IMR-90 (cell line): Measurements from ENCODE around the gene NOL12. TPM values are rescaled to one million over a fixed set of nuclear protein-coding genes. Genes with fewer than 3 reads are reported as not detected.

Experiments
- ATAC-seq: fragments of 200-7000 bp; cut with Tn5 transposase; 2 replicates; pipeline ENCODE4 v1.9.1; 2020; ENCODE audit warnings: low read depth, mild to moderate bottlenecking, moderate library complexity
- BruUV-seq: library from RNA; stranded (reverse); fragments of 400-500 nt; replicated peaks from 2 replicates; lab custom pipeline; 2021; lab: Mats Ljungman, UMichigan
- CTCF ChIA-PET: fragments of 300-600 bp; formaldehyde crosslinking; extraction: SDS; loops from one replicate; lab custom pipeline; 2021; ENCODE audit warnings: antibody characterized with exemption; lab: Yijun Ruan, JAX
- POLR2A ChIA-PET: fragments of 300-600 bp; sonication (Branson Sonifier 250); formaldehyde crosslinking; loops from one replicate; lab custom pipeline; 2022; ENCODE audit warnings: antibody characterized with exemption; ENCODE audit not compliant: unreplicated experiment; lab: Charles Lee
- DNase-seq: peaks from one replicate; pipeline ENCODE4 v3.0.0; 2013
- H2AFZ ChIP-seq: replicated peaks from 2 replicates; pipeline ENCODE3; 2013; ENCODE audit warnings: low read length, mild to moderate bottlenecking; ENCODE audit not compliant: poor library complexity
- H2AK5ac ChIP-seq: 2 replicates; pipeline ENCODE4 v1.6.1; 2013; ENCODE audit warnings: low read depth, low read length, inconsistent platforms
- H2AK9ac ChIP-seq: replicated peaks from 2 replicates; pipeline ENCODE3; 2013; ENCODE audit warnings: mild to moderate bottlenecking, low read depth, low read length, moderate library complexity; ENCODE audit not compliant: poor library complexity
- H2BK120ac ChIP-seq: 2 replicates; pipeline ENCODE4 v1.6.1; 2013; ENCODE audit warnings: low read depth, low read length, inconsistent platforms
- H2BK15ac ChIP-seq: 3 replicates; pipeline ENCODE4 v1.6.1; 2013; ENCODE audit warnings: low read depth, low read length, inconsistent platforms
- H2BK20ac ChIP-seq: 2 replicates; pipeline ENCODE4 v1.6.1; 2013; ENCODE audit warnings: low read depth, mild to moderate bottlenecking, inconsistent platforms, low read length, moderate library complexity
- H2BK5ac ChIP-seq: 2 replicates; pipeline ENCODE4 v1.6.1; 2013; ENCODE audit warnings: mild to moderate bottlenecking, low read depth, low read length, inconsistent platforms; ENCODE audit not compliant: poor library complexity, severe bottlenecking
- H3K14ac ChIP-seq: replicated peaks from 2 replicates; pipeline ENCODE4 v1.6.1; 2013; ENCODE audit warnings: low read depth, low read length, inconsistent platforms
- H3K18ac ChIP-seq: 2 replicates; pipeline ENCODE4 v1.6.1; 2013; ENCODE audit warnings: low read depth, low read length, control low read depth
- H3K23ac ChIP-seq: 2 replicates; pipeline ENCODE4 v1.6.1; 2013; ENCODE audit warnings: low read depth, low read length, inconsistent platforms
- H3K27ac ChIP-seq: 2 replicates; pipeline ENCODE4 v1.5.1; 2013; ENCODE audit warnings: mild to moderate bottlenecking, control low read depth, low read length; ENCODE audit not compliant: insufficient read depth
- H3K27me3 ChIP-seq: 2 replicates; pipeline ENCODE4 v1.6.1; 2013; ENCODE audit warnings: low read length; ENCODE audit not compliant: control insufficient read depth, insufficient read depth
- H3K36me3 ChIP-seq: 2 replicates; pipeline ENCODE4 v1.6.1; 2013; ENCODE audit warnings: low read length, mixed read lengths; ENCODE audit not compliant: control insufficient read depth, insufficient read depth
- H3K4ac ChIP-seq: 2 replicates; pipeline ENCODE4 v1.6.1; 2013; ENCODE audit warnings: low read depth, low read length, inconsistent platforms
- H3K4me1 ChIP-seq: 2 replicates; pipeline ENCODE4 v1.6.1; 2013; ENCODE audit warnings: low read length, mixed read lengths; ENCODE audit not compliant: control insufficient read depth, insufficient read depth
- H3K4me2 ChIP-seq: 2 replicates; pipeline ENCODE4 v1.6.1; 2013; ENCODE audit warnings: low read depth, mild to moderate bottlenecking, control low read depth, low read length, moderate library complexity
- H3K4me3 ChIP-seq: 2 replicates; pipeline ENCODE4 v1.5.1; 2013; ENCODE audit warnings: low read depth, mild to moderate bottlenecking, control low read depth, low read length, moderate library complexity; ENCODE audit not compliant: insufficient read depth
- H3K56ac ChIP-seq: 2 replicates; pipeline ENCODE4 v1.6.1; 2013; ENCODE audit warnings: low read length, inconsistent platforms; ENCODE audit not compliant: insufficient read depth; ENCODE audit errors: extremely low read depth
- H3K79me1 ChIP-seq, 2 experiments: 2 replicates each; pipeline ENCODE4 v1.6.1; 2013; ENCODE audit warnings: low read length in 2 of 2, inconsistent platforms in 1 of 2, low read depth in 1 of 2
- H3K9ac ChIP-seq: 2 replicates; pipeline ENCODE4 v1.6.1; 2013; ENCODE audit warnings: low read depth, low read length, control low read depth
- H3K9me1 ChIP-seq: 2 replicates; pipeline ENCODE4 v1.6.1; 2013; ENCODE audit warnings: low read length, inconsistent platforms; ENCODE audit not compliant: insufficient read depth
- H3K9me3 ChIP-seq: 2 replicates; pipeline ENCODE4 v1.6.1; 2013; ENCODE audit warnings: low read length; ENCODE audit not compliant: control insufficient read depth, insufficient read depth
- H4K20me1 ChIP-seq: 2 replicates; pipeline ENCODE4 v1.6.1; 2013; ENCODE audit warnings: low read length, inconsistent platforms; ENCODE audit not compliant: insufficient read depth
- H4K5ac ChIP-seq: 2 replicates; pipeline ENCODE4 v1.6.1; 2013; ENCODE audit warnings: mild to moderate bottlenecking, low read depth, low read length, control low read depth
- H4K8ac ChIP-seq, 2 experiments: 2 replicates each; pipeline ENCODE4 v1.6.1; 2013; ENCODE audit warnings: low read depth in 2 of 2, low read length in 2 of 2, control low read depth in 1 of 2, inconsistent platforms in 1 of 2
- H4K91ac ChIP-seq: 2 replicates; pipeline ENCODE4 v1.6.1; 2013; ENCODE audit warnings: low read depth, low read length, inconsistent platforms; ENCODE audit not compliant: insufficient read depth
- CEBPB ChIP-seq: IDR thresholded peaks from 2 replicates; pipeline ENCODE4 v1.6.1; 2012; ENCODE audit warnings: low read depth, low read length, improper control_type of control experiment
- FOS ChIP-seq: fragments of 150-350 bp; IDR thresholded peaks from 2 replicates; pipeline ENCODE4 v1.6.1; 2016; ENCODE audit warnings: low read depth, low read length
- MAFK ChIP-seq: IDR thresholded peaks from 2 replicates; pipeline ENCODE4 v1.6.1; 2012; ENCODE audit warnings: low read depth, low read length, improper control_type of control experiment
- MAZ ChIP-seq: IDR thresholded peaks from 2 replicates; pipeline ENCODE4 v1.6.1; 2012; ENCODE audit warnings: low read depth, mild to moderate bottlenecking, low read length, improper control_type of control experiment, moderate library complexity, borderline replicate concordance
- NFE2L2 ChIP-seq: fragments of 150-350 bp; IDR thresholded peaks from 2 replicates; pipeline ENCODE4 v1.6.1; 2016; ENCODE audit warnings: low read depth, mild to moderate bottlenecking, low read length
- POLR2A ChIP-seq: IDR thresholded peaks from 2 replicates; pipeline ENCODE4 v1.6.1; 2012; ENCODE audit warnings: mild to moderate bottlenecking, low read depth, low read length
- SMC3 ChIP-seq: fragments of 150-350 bp; IDR thresholded peaks from 2 replicates; pipeline ENCODE4 v1.6.1; 2016; ENCODE audit warnings: low read depth, mild to moderate bottlenecking, antibody characterized with exemption, low read length, moderate library complexity
- WGBS, 2 experiments: methylation state at CpG; one replicate each; pipeline versions ENCODE4 v1.1.5 to v1.1.7; 2013; ENCODE audit warnings: missing lambda C conversion rate in 2 of 2; ENCODE audit not compliant: insufficient read length in 1 of 2; ENCODE audit errors: extremely low coverage in 2 of 2; 5-methylcytosine and 5-hydroxymethylcytosine counted together
- dilution Hi-C: fragments of 300-500 bp; cut with HindIII; formaldehyde crosslinking; loops from one replicate; pipeline ENCODE4 v1.14.3; 2018; ENCODE audit warnings: low sequenced_read_pairs; ENCODE audit not compliant: unreplicated experiment
- in situ Hi-C: fragments of 300-500 bp; cut with MboI; formaldehyde crosslinking; loops from 3 replicates; pipeline ENCODE4 v1.14.3; 2019; ENCODE audit warnings: low sequenced_read_pairs, inconsistent platforms, mixed read lengths
- intact Hi-C: fragments of 100-400 bp; cut with micrococcal nuclease; formaldehyde crosslinking; loops from 2 replicates; pipeline ENCODE4 v1.10.0; 2022
- polyA plus RNA-seq, 3 experiments: library from polyadenylated mRNA; depleted of rRNA; stranded (reverse); fragments of >200 nt; gene quantifications; 2 replicates each; pipeline ENCODE4 v1.2.3, GENCODE V29; 2012; ENCODE audit warnings: low replicate concordance in 1 of 3
- total RNA-seq: library from RNA; depleted of rRNA; stranded (reverse); fragments of >200 nt; gene quantifications from 2 replicates; pipeline ENCODE4 v1.2.3, GENCODE V29; 2012
- TF ChIP-seq, protein P1 (sequence below): conservative IDR thresholded peaks from 2 replicates; pipeline ENCODE4 v1.5.1; 2012; ENCODE audit warnings: mild to moderate bottlenecking, low read depth, low read length, improper control_type of control experiment
- TF ChIP-seq, protein P2 (sequence below): fragments of 150-350 bp; IDR thresholded peaks from 2 replicates; pipeline ENCODE4 v1.6.1; 2016; ENCODE audit warnings: low read depth, mild to moderate bottlenecking, low read length, moderate library complexity, borderline replicate concordance

NOL12 gene
- total and polyA plus RNA-seq, 2 of the 4 experiments (the other 2 are of a cell fraction) = 16.0 to 25.6 TPM

- H3K79me1 ChIP-seq = peaks cover 20 to 36% of the 10 kb centered on the region in 2 experiments
- H4K20me1 ChIP-seq = no peaks in the 10 kb centered on the region
- no peak overlapping the region for H3K14ac ChIP-seq
- no peak overlapping the region for H3K9ac ChIP-seq
- H3K9me3 ChIP-seq = no peaks in the 10 kb centered on the region
- H3K23ac ChIP-seq = no peak overlapping the region
- no peak overlapping the region for H2BK120ac ChIP-seq
- in situ Hi-C loops = no loop called here
- no peak overlapping the region for H2AFZ ChIP-seq
- H3K27ac ChIP-seq = no peak overlapping the region
- TF ChIP-seq MAZ (no peak), CEBPB (no peak), MAFK (no peak), FOS (no peak), NFE2L2 (no peak), POLR2A (no peak), SMC3 (no peak)
- TF ChIP-seq, protein P1, sequence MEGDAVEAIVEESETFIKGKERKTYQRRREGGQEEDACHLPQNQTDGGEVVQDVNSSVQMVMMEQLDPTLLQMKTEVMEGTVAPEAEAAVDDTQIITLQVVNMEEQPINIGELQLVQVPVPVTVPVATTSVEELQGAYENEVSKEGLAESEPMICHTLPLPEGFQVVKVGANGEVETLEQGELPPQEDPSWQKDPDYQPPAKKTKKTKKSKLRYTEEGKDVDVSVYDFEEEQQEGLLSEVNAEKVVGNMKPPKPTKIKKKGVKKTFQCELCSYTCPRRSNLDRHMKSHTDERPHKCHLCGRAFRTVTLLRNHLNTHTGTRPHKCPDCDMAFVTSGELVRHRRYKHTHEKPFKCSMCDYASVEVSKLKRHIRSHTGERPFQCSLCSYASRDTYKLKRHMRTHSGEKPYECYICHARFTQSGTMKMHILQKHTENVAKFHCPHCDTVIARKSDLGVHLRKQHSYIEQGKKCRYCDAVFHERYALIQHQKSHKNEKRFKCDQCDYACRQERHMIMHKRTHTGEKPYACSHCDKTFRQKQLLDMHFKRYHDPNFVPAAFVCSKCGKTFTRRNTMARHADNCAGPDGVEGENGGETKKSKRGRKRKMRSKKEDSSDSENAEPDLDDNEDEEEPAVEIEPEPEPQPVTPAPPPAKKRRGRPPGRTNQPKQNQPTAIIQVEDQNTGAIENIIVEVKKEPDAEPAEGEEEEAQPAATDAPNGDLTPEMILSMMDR = no peak
- TF ChIP-seq, protein P2, sequence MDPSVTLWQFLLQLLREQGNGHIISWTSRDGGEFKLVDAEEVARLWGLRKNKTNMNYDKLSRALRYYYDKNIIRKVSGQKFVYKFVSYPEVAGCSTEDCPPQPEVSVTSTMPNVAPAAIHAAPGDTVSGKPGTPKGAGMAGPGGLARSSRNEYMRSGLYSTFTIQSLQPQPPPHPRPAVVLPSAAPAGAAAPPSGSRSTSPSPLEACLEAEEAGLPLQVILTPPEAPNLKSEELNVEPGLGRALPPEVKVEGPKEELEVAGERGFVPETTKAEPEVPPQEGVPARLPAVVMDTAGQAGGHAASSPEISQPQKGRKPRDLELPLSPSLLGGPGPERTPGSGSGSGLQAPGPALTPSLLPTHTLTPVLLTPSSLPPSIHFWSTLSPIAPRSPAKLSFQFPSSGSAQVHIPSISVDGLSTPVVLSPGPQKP = no peak
- no peak overlapping the region for H2BK5ac ChIP-seq
- no peak overlapping the region for H3K4ac ChIP-seq
- no peak overlapping the region for H2BK15ac ChIP-seq
- H3K18ac ChIP-seq = no peak overlapping the region
- no peak overlapping the region for H4K8ac ChIP-seq
- no TSS peak for BruUV-seq
- no peak overlapping the region for H2AK5ac ChIP-seq
- intact Hi-C loops = no loop called here
- H3K27me3 ChIP-seq = no peaks in the 10 kb centered on the region
- dilution Hi-C loops = no loop called here
- no peak overlapping the region for H3K56ac ChIP-seq
- ChIA-PET POLR2A (no interaction called here), CTCF (no interaction called here)
- peaks cover 33% of the 10 kb centered on the region for H3K36me3 ChIP-seq
- DNase-seq = no peak
- ATAC-seq = no peak
- no peak overlapping the region for H4K91ac ChIP-seq
- no peak overlapping the region for H2BK20ac ChIP-seq
- H3K4me1 ChIP-seq = peaks cover 2% of the 10 kb centered on the region; the same call in 1 of the 2 replicates
- H2AK9ac ChIP-seq = no peak overlapping the region
- no CpG with 5 or more reads among the region's 7 CpGs for WGBS, 2 experiments
- no peak overlapping the region for H3K4me3 ChIP-seq
- H4K5ac ChIP-seq = no peak overlapping the region
- 0 out of 2 replicates have a peak, but pooled peaks cover 3% of the 10 kb centered on the region for H3K9me1 ChIP-seq
- H3K4me2 ChIP-seq = no peak overlapping the region
These were observed 4.3 kb downstream of the NOL12 start for GRCh38 chr22:37690407-37690806.
